GM21515 (cell line): ENCODE results near the gene FOXK1.
A peak's percentile ranks its signal among the peaks of the same experiment; 100 is the strongest.
"Not testable (repeated sequence)": the region's sequence is repeated elsewhere in the genome, so short reads cannot be mapped to it uniquely, and the experiment has no call there.

Experiments
- ATAC-seq: cut with Tn5 transposase; IDR thresholded peaks from one replicate; pipeline ENCODE4 v1.9.1; 2021; ENCODE audit not compliant: unreplicated experiment

The FOXK1 gene

GRCh38 chr7:4681886-4682620, at the start of gene FOXK1:
Gene FOXK1 (plus strand): TSS chr7:4682295. CDS start chr7:4682309, 14 bp downstream.
- ATAC-seq: peak; percentile 67

GRCh38 chr7:4633012-4633411, 49.1 kb upstream of the FOXK1 start:
- no peak for ATAC-seq

GRCh38 chr7:4634166-4634565, 47.9 kb upstream of the FOXK1 start:
- ATAC-seq: no peak

- ATAC-seq: no peak
Observed at GRCh38 chr7:4638781-4639575, 43.1 kb upstream of the FOXK1 start.

GRCh38 chr7:4641091-4641666, 40.9 kb upstream of the FOXK1 start:
- no peak for ATAC-seq

GRCh38 chr7:4641667-4642467, 40.2 kb upstream of the FOXK1 start:
- peak; percentile 77 for ATAC-seq

GRCh38 chr7:4642468-4643203, 39.5 kb upstream of the FOXK1 start:
- ATAC-seq: no peak

- ATAC-seq: not testable (repeated sequence)
Observed at GRCh38 chr7:4643204-4643471, 39.0 kb upstream of the FOXK1 start.

GRCh38 chr7:4645246-4645645, 36.8 kb upstream of the FOXK1 start:
- ATAC-seq: no peak

GRCh38 chr7:4648111-4648510, 34.0 kb upstream of the FOXK1 start:
- ATAC-seq: no peak

- ATAC-seq: no peak
Observed at GRCh38 chr7:4650433-4651047, 31.6 kb upstream of the FOXK1 start.

- ATAC-seq: no peak
Observed at GRCh38 chr7:4653771-4654170, 28.3 kb upstream of the FOXK1 start.

- ATAC-seq: no peak
Observed at GRCh38 chr7:4655311-4655710, 26.8 kb upstream of the FOXK1 start.

GRCh38 chr7:4655896-4656295, 26.2 kb upstream of the FOXK1 start:
- ATAC-seq: no peak

- no peak for ATAC-seq
Observed at GRCh38 chr7:4657640-4658417, 24.3 kb upstream of the FOXK1 start.

- no peak for ATAC-seq
Observed at GRCh38 chr7:4659551-4660286, 22.4 kb upstream of the FOXK1 start.

- ATAC-seq: no peak
Observed at GRCh38 chr7:4661871-4662270, 20.2 kb upstream of the FOXK1 start.

- no peak for ATAC-seq
Observed at GRCh38 chr7:4663239-4664018, 18.7 kb upstream of the FOXK1 start.
